Mammary epithelial cell (primary cell): ENCODE measurements around the gene FERMT3.

Experiments
- CTCF ChIP-seq, 2 donors: IDR thresholded peaks in 1 of 2; conservative IDR thresholded peaks in 1 of 2; 2 replicates each; pipeline ENCODE4 v1.5.1; 2011 to 2012; ENCODE audit warnings: inconsistent platforms in 2 of 2, low read length in 2 of 2, mild to moderate bottlenecking in 2 of 2, control low read depth in 1 of 2, low read depth in 1 of 2; ENCODE audit not compliant: insufficient read depth in 1 of 2; ENCODE audit errors: extremely low read depth in 1 of 2
- EZH2 ChIP-seq: IDR thresholded peaks from 2 replicates; pipeline ENCODE4 v1.6.1; 2012; ENCODE audit warnings: low read length, inconsistent platforms, borderline replicate concordance

GRCh38 chr11:64250415-64251015, 44.0 kb downstream of the FERMT3 start:
- TF ChIP-seq CTCF (conservative IDR thresholded peaks at IDR 0.05 in 1 of 2, IDR thresholded peaks at IDR 0.05 in 1 of 2; ENCODE audit: extremely low read depth in 1 of 2, insufficient read depth in 1 of 2, low read depth in 1 of 2, low read length in 2 of 2) (no peak), EZH2 (no peak)
